Keratinocyte (primary cell): Measurements from ENCODE around the gene EPHB3.

ENCODE experiments used
- CTCF ChIP-seq, 3 experiments: IDR thresholded peaks in 1 of 3; conservative IDR thresholded peaks in 1 of 3; optimal IDR thresholded peaks in 1 of 3; 2 replicates in 2 of 3; 3 replicates in 1 of 3; pipeline versions ENCODE3 to v1.5.1; 2011; ENCODE audit warnings: low read length in 3 of 3, mild to moderate bottlenecking in 3 of 3, moderate library complexity in 2 of 3, control low read depth in 1 of 3, inconsistent platforms in 1 of 3; ENCODE audit not compliant: insufficient read depth in 2 of 3; ENCODE audit errors: extremely low read depth in 1 of 3
- EZH2 ChIP-seq: IDR thresholded peaks from one replicate; pipeline ENCODE4 v1.6.1; 2012; ENCODE audit warnings: inconsistent platforms, mild to moderate bottlenecking, low read length, moderate library complexity

- TF ChIP-seq CTCF (optimal IDR thresholded peaks at IDR 0.05 in 1 of 3, IDR thresholded peaks at IDR 0.05 in 1 of 3, conservative IDR thresholded peaks at IDR 0.05 in 1 of 3; ENCODE audit: extremely low read depth in 1 of 3, insufficient read depth in 2 of 3, low read length in 3 of 3) (no peak), EZH2 (no peak)
These were observed 1.4 kb downstream of the EPHB3 start for GRCh38 chr3:184562878-184563560.
